C4-2B (cell line): ENCODE results near the gene GLP1R.

Experiments used
- ZFX ChIP-seq: fragments of 450-650 bp; IDR thresholded peaks from 2 replicates; pipeline ENCODE4 v1.6.1; 2017
- TF ChIP-seq, protein P1 (sequence below): fragments of 450-650 bp; conservative IDR thresholded peaks from 2 replicates; pipeline ENCODE4 v1.5.1; 2017; ENCODE audit warnings: mild to moderate bottlenecking

DNA sequence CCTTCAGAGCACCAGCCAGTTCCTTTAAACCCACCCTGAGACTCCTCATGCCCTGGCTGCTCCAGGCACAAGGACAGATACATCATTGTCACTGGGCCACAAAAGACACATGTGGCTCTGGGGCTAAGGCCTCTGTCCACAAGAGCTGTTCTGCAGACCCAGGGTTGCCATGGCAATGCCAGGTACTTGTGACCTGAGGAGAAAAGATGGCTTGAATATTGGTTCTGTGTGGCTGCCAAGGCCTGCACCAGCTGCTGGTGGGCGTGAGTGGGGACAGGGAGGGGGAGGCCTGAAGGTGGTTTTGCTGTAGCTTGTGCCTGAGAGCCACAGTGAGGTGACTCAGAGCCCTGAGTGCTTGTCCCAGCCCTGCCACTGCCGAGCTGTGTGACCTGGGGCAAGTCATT, 34.7 kb downstream of the GLP1R start:
- TF ChIP-seq, protein P1, sequence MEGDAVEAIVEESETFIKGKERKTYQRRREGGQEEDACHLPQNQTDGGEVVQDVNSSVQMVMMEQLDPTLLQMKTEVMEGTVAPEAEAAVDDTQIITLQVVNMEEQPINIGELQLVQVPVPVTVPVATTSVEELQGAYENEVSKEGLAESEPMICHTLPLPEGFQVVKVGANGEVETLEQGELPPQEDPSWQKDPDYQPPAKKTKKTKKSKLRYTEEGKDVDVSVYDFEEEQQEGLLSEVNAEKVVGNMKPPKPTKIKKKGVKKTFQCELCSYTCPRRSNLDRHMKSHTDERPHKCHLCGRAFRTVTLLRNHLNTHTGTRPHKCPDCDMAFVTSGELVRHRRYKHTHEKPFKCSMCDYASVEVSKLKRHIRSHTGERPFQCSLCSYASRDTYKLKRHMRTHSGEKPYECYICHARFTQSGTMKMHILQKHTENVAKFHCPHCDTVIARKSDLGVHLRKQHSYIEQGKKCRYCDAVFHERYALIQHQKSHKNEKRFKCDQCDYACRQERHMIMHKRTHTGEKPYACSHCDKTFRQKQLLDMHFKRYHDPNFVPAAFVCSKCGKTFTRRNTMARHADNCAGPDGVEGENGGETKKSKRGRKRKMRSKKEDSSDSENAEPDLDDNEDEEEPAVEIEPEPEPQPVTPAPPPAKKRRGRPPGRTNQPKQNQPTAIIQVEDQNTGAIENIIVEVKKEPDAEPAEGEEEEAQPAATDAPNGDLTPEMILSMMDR, result no peak
- no peak for TF ChIP-seq ZFX
